SK-N-SH treated with all-trans-retinoic acid at 6 μM for 48 hours (cell line): ENCODE results near the gene CDKN1A.

ENCODE experiments used
- ARNTL ChIP-seq: fragments of 450-650 bp; formaldehyde crosslinking; IDR thresholded peaks from 2 replicates; pipeline ENCODE4 v1.5.0; 2020; ENCODE audit warnings: low read depth, mild to moderate bottlenecking, moderate library complexity, borderline replicate concordance
- ISL1 ChIP-seq: fragments of 250-450 bp; sonication (Bioruptor Pico); IDR thresholded peaks from 2 replicates; pipeline ENCODE4 v2.1.2; 2022; ENCODE audit warnings: mild to moderate bottlenecking, moderate library complexity
- PATZ1 ChIP-seq: fragments of 250-450 bp; sonication (Bioruptor Pico); IDR thresholded peaks from 2 replicates; pipeline ENCODE4 v1.8.0; 2020; ENCODE audit warnings: mild to moderate bottlenecking, moderate library complexity, borderline replicate concordance
- TF ChIP-seq, protein P1 (sequence below): fragments of 250-450 bp; sonication (Bioruptor Pico); IDR thresholded peaks from 2 replicates; pipeline ENCODE4 v1.5.1; 2021; ENCODE audit warnings: mild to moderate bottlenecking, moderate library complexity

GRCh38 chr6:36683145-36683655, 4.7 kb downstream of the CDKN1A start:
- TF ChIP-seq PATZ1 (CRISPR knock-in tag), result no peak
- no peak for TF ChIP-seq ARNTL (CRISPR knock-in tag)
- no peak for TF ChIP-seq ISL1 (CRISPR knock-in tag)
- TF ChIP-seq, protein P1, sequence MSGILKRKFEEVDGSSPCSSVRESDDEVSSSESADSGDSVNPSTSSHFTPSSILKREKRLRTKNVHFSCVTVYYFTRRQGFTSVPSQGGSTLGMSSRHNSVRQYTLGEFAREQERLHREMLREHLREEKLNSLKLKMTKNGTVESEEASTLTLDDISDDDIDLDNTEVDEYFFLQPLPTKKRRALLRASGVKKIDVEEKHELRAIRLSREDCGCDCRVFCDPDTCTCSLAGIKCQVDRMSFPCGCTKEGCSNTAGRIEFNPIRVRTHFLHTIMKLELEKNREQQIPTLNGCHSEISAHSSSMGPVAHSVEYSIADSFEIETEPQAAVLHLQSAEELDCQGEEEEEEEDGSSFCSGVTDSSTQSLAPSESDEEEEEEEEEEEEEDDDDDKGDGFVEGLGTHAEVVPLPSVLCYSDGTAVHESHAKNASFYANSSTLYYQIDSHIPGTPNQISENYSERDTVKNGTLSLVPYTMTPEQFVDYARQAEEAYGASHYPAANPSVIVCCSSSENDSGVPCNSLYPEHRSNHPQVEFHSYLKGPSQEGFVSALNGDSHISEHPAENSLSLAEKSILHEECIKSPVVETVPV (CRISPR knock-in tag), result no peak
